HG03064 (cell line): ENCODE measurements around the gene HOXC9.

Experiments used
- ATAC-seq: cut with Tn5 transposase; IDR thresholded peaks from one replicate; pipeline ENCODE4 v1.9.1; 2021; ENCODE audit warnings: low read depth; ENCODE audit not compliant: unreplicated experiment

Gene HOXC9

DNA sequence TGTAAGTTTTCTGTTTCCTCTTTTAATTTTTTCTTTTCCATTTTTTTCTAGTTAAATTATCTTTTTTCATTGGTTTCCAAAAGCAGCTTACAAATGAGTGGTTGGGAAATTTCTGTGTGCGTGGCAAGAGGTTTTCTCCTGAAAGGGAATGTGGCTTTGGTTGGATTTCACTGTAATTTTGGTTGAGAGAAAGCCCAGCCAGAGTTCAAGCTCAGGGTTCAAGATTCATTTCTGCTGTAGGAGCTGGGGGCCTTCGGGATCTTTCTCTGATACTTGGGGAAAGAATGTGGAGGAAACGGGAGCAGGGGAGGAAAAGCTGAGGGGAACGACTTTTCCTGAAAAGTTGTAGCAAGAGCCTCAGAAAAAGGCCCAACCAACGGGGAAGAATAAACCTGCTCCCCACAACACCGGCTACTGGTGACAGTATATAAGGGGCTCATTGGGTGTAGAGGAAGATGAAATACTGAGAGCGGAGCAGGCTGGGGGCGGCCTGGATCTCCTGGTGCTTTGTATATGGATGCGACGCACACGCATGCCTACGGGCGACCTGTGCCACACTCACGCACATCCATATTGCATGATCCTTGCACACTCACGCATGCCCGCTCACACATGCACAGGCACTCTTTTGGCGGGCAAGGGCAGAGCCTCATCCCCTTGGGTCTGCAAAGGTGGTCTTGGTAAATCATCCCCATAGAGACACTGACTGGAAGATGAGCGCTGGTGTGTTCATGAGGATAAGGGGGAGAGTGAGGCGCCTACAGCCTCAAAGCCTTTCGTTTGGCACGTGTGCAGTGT lies 13.1 kb upstream of the HOXC9 start:
- no peak for ATAC-seq

DNA sequence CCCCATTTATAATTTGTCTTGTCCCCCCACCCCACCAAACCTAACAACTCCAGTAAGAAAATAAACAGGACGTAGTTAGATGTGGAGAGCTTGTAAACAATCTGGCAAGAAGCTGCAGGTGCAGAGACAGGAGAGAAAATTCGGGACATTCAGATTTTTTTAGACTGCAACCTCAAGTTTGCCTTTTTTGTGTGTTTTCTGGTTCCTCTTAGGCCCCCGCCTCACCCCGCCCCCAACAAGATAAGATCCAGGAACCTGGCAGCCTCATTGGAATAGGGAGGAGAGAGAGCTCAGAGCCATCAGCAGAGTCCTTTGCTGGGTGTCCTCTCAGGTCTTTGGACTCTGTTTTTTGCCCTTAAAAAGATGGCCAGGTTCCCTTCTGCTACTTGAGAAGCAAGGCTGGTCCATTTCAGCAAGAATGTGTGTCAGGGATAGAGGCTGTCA lies 12.2 kb upstream of the HOXC9 start:
- ATAC-seq: no peak

DNA sequence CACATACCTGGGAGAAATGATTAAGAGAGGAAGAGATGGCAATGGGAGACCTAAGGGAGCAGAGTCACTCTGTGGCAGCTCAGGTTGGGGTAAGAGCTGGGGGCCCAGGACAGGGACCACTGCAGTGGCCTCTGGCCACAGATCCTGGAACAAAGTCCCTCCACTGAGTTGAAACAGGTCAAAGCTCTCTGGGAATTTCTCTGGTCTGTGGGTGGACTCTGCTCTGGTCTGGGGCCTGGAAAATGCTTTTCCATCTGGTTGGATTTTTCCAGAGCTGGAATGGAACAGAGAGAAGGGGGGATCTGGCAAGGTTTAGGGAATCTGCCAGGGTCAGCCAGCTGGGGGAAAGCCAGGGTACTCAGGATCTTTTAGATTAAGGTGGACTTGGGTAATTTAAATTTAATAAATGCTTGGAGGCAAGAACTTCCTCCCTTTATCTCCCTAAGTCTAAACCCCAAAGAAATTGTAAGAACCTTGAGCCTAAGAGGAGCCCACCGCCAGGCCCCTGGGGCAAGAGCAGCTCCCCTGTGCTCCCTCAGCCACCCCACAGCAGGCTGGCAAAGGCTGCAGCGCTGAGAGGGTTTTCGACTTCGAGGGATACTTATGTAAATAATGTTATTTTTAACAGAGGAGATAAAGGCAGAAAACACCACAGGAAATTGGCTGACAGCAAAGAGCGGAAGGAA lies 11.3 kb upstream of the HOXC9 start:
- ATAC-seq: no peak

DNA sequence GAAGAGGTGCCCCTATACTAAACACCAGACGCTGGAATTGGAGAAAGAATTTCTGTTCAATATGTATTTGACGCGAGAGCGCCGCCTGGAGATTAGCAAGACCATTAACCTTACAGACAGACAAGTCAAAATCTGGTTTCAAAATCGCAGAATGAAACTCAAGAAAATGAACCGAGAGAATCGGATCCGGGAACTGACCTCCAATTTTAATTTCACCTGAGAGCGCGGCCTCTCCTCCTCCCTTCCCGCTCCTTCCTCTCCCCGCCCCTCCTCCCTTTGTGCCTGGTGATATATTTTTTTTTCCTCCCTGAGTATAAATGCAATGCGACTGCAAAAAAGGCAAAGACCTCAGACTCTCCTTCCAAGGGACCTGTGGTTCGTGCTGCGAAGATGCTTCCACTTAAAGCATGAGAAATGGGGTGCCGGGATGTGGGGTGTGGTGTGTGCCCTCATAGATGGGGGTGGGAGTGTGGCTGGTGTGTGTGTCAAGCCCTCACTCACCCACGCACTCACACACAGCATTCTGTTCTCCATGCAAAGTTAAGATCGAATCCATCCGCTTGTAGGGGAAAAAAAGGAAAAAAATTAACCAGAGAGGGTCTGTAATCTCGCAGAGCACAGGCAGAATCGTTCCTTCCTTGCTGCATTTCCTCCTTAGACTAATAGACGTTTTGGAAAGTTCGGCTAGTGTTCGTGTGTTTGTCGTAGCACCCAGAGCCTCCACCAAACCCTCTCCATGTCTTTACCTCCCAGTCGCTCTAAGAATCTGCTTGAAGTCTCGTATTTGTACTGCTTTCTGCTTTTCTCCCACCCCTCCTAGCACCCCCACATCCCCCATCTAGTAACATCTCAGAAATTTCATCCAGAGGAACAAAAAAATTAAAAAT lies 10.5 kb upstream of the HOXC9 start:
- ATAC-seq: no peak

DNA sequence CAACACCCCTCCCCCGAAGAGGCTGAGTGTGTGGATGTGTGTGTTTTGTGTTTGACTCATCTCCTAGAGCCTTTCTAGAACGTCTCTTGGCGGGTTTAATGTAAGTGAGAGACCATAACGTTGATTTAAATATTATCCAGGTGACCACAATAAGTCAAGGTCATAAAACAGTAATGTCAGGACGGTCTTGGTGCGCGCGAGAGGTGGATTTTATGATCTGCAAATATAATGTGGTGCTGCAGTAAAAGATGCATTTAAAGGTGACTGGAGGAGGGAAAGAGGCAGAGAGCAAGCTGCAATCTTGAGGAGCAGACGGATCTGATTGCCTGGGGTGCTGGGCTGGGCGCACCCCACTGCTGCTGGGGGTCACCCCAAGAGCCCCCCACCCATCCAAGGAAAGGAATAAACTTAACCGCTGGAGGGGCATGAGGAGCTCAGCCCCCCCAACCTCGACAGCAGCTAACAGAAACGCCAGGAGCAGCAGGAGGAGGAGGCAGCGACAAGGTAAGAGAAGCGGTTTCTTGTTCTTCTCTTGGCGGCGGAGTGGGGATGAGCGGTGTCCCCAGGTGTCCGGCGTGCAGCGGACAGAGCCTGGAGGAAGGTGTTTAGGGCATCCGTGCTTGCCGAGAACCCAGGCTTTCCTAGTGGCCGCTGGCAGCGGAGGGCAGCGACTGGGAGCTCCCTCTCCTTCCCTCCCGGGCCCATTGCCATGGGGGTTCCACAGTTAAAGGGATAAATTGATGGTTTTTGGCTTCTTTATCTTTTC lies 9.5 kb upstream of the HOXC9 start:
- ATAC-seq: no peak

DNA sequence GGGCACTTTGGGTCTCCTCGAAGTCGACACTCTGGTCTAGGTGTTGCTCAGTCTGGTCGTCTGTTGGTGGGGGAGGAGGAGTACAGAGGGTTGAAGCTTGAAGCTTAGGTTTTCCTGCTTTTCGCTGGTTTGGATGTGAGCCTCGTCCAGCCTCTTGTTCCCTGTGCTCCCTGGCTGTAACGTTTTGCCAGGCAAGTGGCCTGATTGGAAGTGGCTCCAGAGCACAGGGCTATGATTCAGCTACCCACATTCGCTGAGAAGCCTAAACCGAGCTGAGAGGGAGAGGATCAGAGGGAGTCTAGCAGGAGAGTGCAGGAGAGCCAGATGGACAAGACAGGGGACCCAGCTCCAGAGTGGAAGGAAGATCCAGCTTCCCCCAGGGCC lies 8.9 kb upstream of the HOXC9 start:
- ATAC-seq: no peak

DNA sequence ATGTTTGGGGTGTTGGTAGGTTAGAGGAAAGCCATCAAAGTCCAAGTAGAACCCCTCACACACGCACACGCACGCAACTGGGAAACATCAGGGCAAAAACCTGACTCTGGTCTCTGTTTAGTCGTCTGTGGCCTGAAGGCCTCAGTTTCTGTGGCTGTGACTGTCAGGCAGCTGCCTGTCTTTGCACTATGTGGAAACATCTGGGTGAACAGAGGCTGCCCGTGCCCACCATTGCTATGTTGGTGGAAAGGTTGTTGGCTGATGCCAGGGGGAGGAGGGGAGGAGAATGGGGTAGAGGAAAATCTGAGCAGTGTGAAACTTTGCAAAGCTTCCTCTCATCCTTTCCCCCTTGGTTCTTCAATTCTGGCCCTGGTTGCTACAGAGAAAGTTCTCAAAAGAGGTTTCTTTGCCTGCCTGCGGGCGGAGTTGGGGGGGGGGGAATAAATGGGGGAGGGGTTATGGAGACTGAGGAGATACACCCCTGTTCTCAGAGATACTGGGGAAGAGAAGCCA lies 7.5 kb upstream of the HOXC9 start:
- ATAC-seq: no peak

DNA sequence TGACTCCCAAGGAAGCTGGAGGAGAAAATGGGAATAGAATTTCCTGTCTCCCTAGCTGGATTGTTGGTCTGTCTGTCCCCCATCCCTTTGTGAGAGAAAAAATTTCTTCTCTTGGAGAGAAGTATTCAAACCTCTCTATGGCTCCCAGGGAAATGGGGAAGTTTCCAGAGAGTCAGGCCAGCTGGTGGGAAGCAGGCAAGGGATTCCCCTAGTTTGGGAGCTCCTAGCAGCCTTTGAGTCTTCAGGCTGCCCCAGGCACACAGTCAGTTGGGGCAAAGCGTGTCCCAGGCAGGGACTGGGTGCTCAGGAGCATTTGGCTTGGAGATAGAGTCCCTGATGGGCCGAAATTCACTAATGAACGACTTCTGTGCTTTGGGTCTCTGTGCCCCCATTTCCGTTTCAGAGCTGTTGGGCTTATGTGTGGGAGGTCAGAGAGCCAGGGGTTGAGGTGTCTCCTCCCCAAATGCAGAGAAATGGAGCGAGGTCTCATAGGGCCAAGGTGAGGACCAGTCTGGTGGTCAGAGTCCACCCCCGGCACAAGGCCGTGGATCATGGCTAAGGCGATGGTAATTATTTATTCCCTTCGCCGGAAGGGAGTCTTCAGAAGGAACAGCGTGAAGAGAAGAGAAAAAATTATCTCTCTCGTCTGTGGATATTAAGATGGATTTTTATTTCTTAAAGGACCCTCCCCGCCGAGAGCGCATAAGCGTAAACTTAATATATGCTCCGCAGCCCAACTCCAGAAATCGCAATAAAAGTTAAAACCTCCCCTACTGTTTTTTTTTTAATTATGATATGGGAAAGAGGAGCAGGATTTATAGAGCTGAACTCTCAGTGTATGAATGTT lies 6.6 kb upstream of the HOXC9 start:
- ATAC-seq: no peak

DNA sequence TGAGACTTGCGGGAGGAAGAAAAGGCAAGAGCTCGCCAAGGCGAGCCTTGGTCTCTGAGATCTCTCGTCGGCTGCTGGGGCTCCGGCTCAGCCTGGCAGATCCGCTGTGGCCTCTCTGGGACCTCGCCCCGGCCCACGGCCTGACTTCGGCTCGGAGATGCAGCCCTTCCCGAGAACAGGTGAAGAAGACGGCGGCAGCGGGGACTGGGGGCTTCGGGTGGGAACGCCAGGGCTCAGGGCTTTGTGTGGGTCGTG lies 6.0 kb upstream of the HOXC9 start:
- no peak for ATAC-seq

DNA sequence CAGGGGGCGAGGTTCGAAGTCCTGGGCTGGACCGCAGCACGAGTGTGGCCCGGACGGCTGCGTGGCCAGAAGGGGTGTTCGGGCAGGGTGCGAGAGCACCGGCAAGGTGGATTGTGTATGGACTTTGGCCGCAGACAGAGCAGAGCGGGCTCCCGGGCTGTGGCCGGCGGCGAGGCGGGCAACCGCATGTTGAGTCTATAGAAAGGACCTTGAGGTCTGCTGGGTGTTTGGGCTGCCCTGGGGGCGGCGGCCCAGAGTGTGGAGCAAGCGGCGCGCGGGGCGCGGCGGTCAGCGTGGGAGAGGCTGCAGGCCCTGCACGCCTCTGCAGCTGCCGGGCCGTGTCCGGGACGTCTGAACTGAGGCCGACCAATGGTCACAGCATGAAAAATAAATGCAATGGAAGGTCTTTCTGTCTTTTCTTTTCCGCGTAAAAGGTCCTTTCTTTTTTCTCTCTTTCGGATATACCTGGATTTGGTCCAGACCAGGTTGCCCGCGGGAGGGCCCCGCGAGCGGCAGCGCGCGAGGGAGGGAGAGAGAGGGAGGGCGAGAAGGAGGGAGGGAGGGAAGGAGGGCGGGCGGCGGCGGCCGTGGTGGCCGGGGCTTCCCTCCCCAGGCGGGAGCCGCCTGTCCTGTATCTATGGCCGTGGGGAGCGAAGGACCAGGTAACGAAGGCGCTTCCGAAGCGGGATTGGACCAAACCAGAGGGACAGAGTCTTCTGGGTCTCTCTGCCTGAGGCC lies 5.5 kb upstream of the HOXC9 start:
- ATAC-seq: no peak

DNA sequence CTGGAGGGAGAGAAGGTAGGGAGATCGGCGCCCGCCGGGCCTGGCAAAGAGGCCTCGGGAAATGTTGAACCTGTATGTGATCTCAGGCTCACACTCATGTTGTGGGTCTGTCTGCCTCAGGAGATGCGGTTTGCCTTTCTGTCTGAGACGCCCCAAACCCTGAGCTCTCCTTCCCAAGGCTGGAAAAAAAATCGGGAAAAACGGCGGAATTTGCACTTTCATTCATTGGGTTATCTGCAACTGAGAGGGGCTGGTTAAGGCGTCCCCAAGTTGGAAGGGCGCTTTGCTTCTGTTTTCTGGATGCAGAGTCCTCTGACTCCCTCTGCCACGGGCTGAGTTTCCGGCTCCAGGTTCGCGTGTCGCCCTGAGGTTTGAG lies 5.0 kb upstream of the HOXC9 start:
- ATAC-seq: no peak

DNA sequence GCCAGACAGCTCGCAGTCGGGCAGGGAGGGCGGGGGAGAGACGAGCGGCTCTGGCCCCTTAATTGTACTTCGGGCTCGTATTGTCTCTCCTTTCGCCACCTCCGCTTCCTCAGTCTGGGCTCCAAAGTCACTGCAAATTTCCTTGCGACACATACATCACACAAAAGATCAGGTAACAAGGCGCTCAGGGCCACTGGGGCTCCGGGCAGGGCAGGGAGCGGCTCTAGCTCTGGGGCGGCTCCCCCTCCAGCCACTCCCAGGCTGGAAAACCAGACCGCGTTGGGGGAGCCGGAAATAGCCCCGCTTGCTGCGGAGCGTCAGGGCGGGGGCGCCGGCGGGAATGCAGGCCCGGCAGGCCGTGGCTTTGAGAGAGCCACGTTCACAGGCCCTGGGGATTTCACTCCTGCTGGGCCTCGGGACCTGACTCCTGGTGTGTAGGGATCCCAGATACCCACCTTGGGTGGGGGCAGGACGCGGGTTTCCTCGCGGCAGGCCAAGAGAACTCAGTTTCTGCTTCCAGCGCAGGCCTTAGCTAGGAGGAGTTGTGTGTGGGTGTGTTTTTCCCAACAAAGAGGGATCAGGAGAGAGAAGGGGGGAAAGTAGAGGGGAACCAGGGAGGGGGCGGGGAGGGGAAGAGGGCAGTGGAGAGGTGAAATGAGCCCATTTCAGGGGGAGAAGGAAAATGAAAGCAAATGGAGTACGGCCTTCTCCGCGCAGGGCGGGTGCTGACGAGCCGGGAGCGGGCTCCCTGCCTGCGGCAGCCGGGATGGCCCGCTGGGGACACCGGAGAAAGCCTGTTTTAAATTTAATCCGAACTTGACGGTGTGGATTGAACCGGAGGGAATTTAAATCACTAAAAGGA lies 4.4 kb upstream of the HOXC9 start:
- ATAC-seq: no peak

DNA sequence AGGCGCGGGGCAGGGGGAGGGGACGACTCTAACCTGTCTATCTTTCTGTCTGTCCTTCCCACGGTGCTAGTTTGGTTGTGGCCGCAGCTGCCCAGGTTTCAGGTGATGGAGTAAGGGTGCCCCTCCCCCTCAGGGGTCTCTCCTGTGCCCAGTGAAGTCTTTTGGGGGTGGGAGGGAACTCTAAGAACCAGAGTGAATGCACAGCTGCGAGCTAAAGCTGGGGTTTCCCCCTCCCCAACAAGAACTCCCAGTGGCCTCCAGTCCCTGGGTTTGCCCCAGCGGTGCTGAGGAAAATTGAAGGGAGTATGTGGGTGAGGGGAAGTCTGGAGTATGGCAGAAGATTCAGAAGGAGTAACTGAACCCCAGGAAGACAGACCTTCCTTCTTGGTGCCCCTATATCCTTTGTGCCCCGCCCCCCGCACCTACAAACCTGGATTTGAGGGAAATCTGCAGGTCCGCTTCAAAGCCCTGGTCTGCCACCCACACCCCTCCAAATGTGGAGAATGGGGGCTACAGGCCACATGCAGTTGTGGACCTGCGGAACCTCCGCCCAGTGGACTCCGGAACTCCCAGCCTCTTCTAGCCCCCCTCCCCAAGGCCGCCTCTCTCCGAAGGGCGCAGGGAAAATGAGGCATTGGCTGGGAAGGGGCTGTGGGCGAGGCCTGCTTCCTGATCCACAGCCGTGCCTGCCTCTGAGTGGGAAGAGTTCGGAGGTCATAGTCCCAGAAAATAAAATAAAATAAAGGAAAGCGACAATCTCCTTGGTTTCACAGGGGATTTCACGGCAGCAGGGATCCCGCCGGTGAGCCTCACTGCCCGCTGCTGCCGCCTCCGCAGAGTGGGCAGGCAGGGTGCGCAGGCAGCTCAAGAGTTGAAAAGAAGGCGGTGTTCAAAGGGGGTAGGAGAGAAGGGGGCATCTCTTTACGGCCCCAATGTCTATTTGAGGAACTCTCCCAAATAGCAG lies 3.4 kb upstream of the HOXC9 start:
- no peak for ATAC-seq

DNA sequence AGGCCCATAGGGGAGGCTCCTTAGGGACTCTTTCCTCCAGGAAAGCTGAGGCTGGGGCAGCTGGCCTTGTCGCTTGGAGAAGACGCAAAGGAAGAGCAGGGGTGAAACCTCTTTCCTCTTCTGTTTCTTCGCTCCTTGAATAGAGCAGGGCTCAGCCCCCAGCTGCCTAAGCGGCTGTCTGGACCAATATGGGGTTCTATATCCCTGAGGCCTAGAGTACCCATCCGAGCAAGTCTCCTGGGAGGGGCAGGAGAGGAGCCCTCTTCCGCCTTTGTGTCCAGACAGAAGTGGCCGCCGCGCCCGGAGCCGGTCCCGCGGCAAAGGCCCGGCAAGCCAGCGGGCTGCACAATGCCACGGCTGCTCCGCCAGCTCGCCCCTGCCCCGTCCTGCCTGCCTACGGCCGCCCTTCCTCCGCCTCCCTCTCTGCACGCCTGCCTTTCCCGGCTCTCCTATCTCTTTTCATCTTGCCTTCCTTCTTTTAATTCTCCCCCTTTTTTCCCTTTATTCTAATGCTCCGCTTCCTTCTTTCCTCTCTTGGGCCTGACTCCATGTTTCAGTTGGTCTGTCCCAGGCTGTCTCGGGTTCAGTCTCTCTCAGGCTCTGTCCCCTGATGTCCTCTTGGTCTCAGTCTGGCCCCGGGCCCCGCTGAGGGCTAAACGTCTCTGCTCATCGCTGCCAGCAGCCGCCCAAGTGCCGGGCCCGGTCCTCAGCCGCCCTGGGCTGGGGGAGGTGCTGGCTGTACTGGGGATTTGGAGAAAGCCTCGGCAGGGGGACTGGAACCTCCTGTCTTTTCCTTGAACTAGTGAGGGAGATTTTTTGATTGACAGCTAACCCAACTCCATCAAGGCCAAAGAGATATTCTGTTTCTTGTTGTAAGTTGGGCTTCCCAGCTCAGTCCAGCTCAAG lies 2.5 kb upstream of the HOXC9 start:
- ATAC-seq: no peak

DNA sequence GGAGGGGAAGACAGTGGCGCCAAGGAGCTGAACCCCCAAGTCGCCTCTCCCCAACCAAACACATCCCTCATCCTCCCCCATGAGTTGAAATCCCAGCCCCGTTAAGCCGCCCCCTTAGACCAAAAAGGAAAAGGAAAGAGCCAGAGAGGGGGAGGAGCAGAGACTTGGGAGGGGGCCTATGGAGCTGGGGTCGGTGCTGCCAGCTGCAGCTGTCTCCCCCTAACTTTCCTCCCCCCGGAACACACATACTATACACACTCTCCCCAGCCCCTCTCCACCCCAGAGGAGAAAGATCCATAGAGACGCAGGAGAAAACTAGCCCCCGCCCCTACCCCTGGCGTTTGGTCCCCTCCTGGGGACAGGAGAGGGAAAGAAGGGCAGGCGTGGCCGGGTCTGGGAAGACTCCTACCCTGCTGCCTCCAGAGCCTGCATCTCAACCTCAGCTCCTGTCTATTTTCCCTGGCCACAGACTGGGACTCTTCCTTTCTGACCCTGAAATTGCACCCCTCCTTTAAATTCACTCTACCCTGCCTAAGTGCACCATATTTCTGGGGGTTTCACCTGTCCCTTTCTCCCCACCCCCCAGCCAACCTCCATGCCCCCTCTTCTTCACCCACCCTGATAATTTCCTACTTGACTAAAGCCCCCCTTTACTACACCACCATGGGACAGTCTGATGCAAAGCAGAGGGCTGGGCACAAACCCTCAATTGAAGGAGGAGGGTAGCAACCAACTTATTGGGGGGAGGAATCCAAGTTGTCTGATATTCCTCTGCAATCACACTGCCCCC lies 1.7 kb upstream of the HOXC9 start:
- ATAC-seq: no peak
